Measurements from ENCODE around the gene ALKBH8. TPM values are rescaled to one million over a fixed set of nuclear protein-coding genes. Genes with fewer than 3 reads are reported as not detected.
"Not testable (repeated sequence)": the region's sequence is repeated elsewhere in the genome, so short reads cannot be mapped to it uniquely, and the experiment has no call there.

ALKBH8 gene
- total and polyA plus RNA-seq, 4 experiments from 2014 or later: 3.5 to 15.2 (median 13.2) TPM

DNA sequence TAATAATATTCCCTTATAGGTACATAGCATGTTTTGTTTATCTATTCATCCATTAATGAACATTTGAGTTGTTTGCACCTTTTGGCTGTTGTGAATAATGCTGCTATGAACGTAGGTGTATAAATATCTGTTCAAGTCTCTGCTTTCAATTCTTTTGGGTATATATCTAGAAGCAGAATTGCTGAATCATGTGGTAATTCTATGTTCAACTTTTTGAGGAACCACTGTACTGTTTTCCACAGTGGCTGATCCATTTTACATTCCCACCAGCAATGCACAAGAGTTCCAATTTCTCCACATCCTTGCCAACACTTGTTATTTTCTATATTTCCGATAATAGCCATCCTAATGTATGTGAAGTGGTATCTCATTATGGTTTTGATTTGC is 56.7 kb downstream of the ALKBH8 start:
- H3K4me3 Mint-ChIP-seq: no peak overlapping the region
- H3K27ac Mint-ChIP-seq: no peak overlapping the region
- peaks cover 6% of the 10 kb centered on the region for H3K36me3 ChIP-seq (ENCODE audit: insufficient read depth, low read length)
- no peak overlapping the region for H3K27ac ChIP-seq (ENCODE audit: low read depth, low read length)
- ChIA-PET CTCF (ENCODE audit: partially characterized antibody) (no interaction called here), POLR2A (ENCODE audit: partially characterized antibody) (no interaction called here)
- intact Hi-C loops (cut with micrococcal nuclease): no loop called here
- no peak overlapping the region for H3K4me3 ChIP-seq (ENCODE audit: low read length in 2 of 2)
- H3K9me3 Mint-ChIP-seq: peaks cover 0 to 10% (median 2%) of the 10 kb centered on the region in 8 donors
- no peaks in the 10 kb centered on the region for H3K4me1 ChIP-seq (ENCODE audit: insufficient read depth, low read length)
- peaks cover 67 to 75% of the 10 kb centered on the region in 2 donors for H3K36me3 Mint-ChIP-seq
- no peaks in the 10 kb centered on the region for H3K9me3 ChIP-seq (ENCODE audit: control insufficient read depth in 1 of 2, low read length in 2 of 2)
- H3K27me3 Mint-ChIP-seq: no peaks in the 10 kb centered on the region
- DNase-seq: no peak
- no peaks in the 10 kb centered on the region for H3K27me3 ChIP-seq (ENCODE audit: insufficient read depth, low read length)
- no peaks in the 10 kb centered on the region for H3K4me1 Mint-ChIP-seq

DNA sequence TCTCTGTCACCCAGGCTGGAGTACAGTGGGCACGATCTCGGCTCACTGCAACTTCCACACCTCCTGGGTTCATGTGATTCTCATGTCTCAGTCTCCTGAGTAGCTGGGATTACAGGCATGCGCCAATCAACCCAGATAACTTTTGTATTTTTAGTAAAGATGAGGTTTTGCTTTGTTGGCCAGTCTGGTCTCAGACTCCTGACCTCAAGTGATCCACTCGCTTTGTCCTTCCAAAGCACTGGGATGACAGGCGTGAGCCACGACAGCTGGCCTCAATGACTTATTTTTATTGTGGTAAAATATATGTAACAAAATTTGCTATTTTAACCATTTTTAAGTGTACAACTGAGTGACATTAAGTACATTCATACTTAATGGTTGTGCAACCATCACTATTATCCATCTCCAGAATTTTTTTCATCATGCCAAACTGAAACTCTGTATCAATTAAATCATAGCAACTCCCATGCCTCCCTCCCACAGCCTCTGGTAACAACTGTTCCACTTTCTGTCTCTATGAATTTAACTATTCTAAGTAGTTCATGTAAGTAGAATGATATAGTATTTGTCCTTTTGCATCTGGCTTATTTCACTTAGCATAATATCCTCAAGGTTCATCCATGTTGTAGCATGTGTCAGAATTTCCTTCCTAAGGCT is 57.2 kb downstream of the ALKBH8 start:
- H3K4me3 ChIP-seq (ENCODE audit: low read length in 2 of 2): no peak overlapping the region
- DNase-seq: no peak
- H3K9me3 Mint-ChIP-seq: peaks cover 0 to 10% (median under 1%) of the 10 kb centered on the region in 8 donors
- H3K27me3 Mint-ChIP-seq: no peaks in the 10 kb centered on the region
- no peak overlapping the region for H3K27ac Mint-ChIP-seq
- H3K27me3 ChIP-seq (ENCODE audit: insufficient read depth, low read length): no peaks in the 10 kb centered on the region
- H3K36me3 Mint-ChIP-seq: peaks cover 69 to 76% of the 10 kb centered on the region in 2 donors
- no peaks in the 10 kb centered on the region for H3K4me1 Mint-ChIP-seq
- no peak overlapping the region for H3K27ac ChIP-seq (ENCODE audit: low read depth, low read length)
- no peaks in the 10 kb centered on the region for H3K9me3 ChIP-seq (ENCODE audit: control insufficient read depth in 1 of 2, low read length in 2 of 2)
- peaks cover 6% of the 10 kb centered on the region for H3K36me3 ChIP-seq (ENCODE audit: insufficient read depth, low read length)
- no peak overlapping the region for H3K4me3 Mint-ChIP-seq
- H3K4me1 ChIP-seq (ENCODE audit: insufficient read depth, low read length): no peaks in the 10 kb centered on the region
- intact Hi-C loops (cut with micrococcal nuclease): no loop called here
- CTCF ChIA-PET (ENCODE audit: partially characterized antibody): interaction anchor here (0.7 kb wide), 1 partner anchor 235 kb away, joined by 3 read pairs; no protein-coding TSS in a partner anchor
- POLR2A ChIA-PET (ENCODE audit: partially characterized antibody): no interaction called here

DNA sequence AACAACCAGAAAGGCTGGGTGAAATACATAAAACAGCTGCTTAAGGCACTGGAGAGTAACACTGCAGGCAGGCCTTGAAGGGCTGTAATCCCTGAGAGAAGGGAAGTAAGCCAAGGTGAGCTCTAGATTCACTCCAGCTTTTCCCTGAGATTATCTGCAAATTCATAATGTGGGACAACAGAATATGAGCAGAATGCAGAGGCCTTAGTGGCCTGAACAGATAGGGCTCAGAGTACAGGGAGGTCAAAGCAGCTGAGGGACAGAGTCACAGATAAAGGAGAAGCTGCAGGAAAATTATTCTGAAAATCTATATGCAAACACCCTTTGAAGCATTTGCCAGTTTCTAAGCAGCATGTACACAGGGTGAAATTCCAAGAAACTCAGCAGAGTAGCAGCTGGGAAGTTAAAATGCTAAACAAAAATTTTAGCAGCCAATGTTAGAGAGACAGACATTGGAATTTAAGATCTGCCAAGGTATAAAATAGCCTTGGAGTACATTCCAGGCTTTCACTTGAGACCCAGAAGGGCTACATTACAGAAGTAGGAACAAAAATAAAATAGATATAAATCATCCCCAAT is 59.8 kb downstream of the ALKBH8 start:
- Mint-ChIP-seq H3K27ac (no peak overlapping the region), H3K4me3 (no peak overlapping the region), H3K4me1 (no peaks in the 10 kb centered on the region), H3K9me3 (peaks cover 0 to 32% (median 16%) of the 10 kb centered on the region in 8 donors), H3K27me3 (no peaks in the 10 kb centered on the region), H3K36me3 (peaks cover 78 to 90% of the 10 kb centered on the region in 2 donors)
- no peak for DNase-seq
- ChIA-PET CTCF (ENCODE audit: partially characterized antibody) (no interaction called here), POLR2A (ENCODE audit: partially characterized antibody) (no interaction called here)
- Histone ChIP-seq H3K4me1 (ENCODE audit: insufficient read depth, low read length) (no peaks in the 10 kb centered on the region), H3K27me3 (ENCODE audit: insufficient read depth, low read length) (no peaks in the 10 kb centered on the region), H3K9me3 (ENCODE audit: control insufficient read depth in 1 of 2, low read length in 2 of 2) (no peaks in the 10 kb centered on the region), H3K36me3 (ENCODE audit: insufficient read depth, low read length) (peaks cover 9% of the 10 kb centered on the region), H3K4me3 (ENCODE audit: low read length in 2 of 2) (no peak overlapping the region), H3K27ac (ENCODE audit: low read depth, low read length) (no peak overlapping the region)
- intact Hi-C loops (cut with micrococcal nuclease): no loop called here

DNA sequence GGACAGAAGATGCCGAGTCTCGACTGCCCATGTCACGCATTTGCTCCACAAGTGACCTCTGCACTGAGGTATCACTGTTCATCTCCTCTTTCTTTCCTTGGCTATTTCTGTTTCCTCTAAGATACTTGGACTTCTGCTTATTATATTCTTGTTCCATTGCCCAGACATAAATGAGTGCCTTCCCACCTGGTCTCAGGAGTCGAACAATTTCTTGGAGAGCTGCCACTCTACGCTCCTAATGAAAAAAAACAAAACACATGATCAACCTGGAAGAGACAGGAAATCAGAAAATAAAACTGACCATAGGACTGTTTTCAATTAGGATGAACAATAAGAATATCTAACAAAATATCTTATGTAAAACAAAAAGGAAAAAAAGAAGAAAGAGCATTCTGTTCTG is 60.6 kb downstream of the ALKBH8 start:
- Histone ChIP-seq H3K36me3 (ENCODE audit: insufficient read depth, low read length) (peaks cover 9% of the 10 kb centered on the region), H3K4me3 (ENCODE audit: low read length in 2 of 2) (no peak overlapping the region), H3K27ac (ENCODE audit: low read depth, low read length) (no peak overlapping the region), H3K27me3 (ENCODE audit: insufficient read depth, low read length) (no peaks in the 10 kb centered on the region), H3K4me1 (ENCODE audit: insufficient read depth, low read length) (no peaks in the 10 kb centered on the region), H3K9me3 (ENCODE audit: control insufficient read depth in 1 of 2, low read length in 2 of 2) (no peaks in the 10 kb centered on the region)
- no peak for DNase-seq
- Mint-ChIP-seq H3K4me1 (no peaks in the 10 kb centered on the region), H3K4me3 (no peak overlapping the region), H3K36me3 (peaks cover 75 to 84% of the 10 kb centered on the region in 2 donors), H3K9me3 (peaks cover 0 to 33% (median 16%) of the 10 kb centered on the region in 8 donors), H3K27ac (no peak overlapping the region), H3K27me3 (no peaks in the 10 kb centered on the region)
- CTCF ChIA-PET (ENCODE audit: partially characterized antibody): no interaction called here
- POLR2A ChIA-PET (ENCODE audit: partially characterized antibody): no interaction called here
- intact Hi-C loops (cut with micrococcal nuclease): no loop called here

DNA sequence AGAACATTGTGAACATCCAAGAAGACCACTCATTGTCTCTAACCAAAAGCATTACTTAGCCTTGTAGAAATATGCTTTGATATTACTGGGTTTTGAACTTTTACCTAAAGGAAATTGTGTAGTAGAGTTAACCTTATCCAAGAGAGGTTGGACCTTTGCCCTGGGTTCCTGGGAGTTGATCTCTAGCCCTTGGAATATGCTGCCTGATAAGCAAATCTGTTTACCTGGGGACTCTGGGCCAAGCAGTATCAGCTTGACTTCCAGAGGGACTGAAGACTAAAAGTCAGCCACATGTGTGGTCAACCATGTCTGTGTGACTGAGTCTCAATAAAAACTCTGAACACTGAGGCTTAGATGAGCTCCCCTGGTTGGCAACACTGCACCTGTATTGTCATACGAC is 63.8 kb downstream of the ALKBH8 start:
- Mint-ChIP-seq H3K27me3 (no peaks in the 10 kb centered on the region), H3K4me1 (no peaks in the 10 kb centered on the region), H3K4me3 (no peak overlapping the region), H3K27ac (no peak overlapping the region), H3K9me3 (peaks cover 0 to 33% (median 16%) of the 10 kb centered on the region in 8 donors), H3K36me3 (peaks cover 56 to 62% of the 10 kb centered on the region in 2 donors)
- ChIA-PET CTCF (ENCODE audit: partially characterized antibody) (no interaction called here), POLR2A (ENCODE audit: partially characterized antibody) (no interaction called here)
- H3K4me3 ChIP-seq (ENCODE audit: low read length in 2 of 2): no peak overlapping the region
- intact Hi-C loops (cut with micrococcal nuclease): no loop called here
- H3K36me3 ChIP-seq (ENCODE audit: insufficient read depth, low read length): peaks cover 9% of the 10 kb centered on the region
- H3K4me1 ChIP-seq (ENCODE audit: insufficient read depth, low read length): no peaks in the 10 kb centered on the region
- no peak overlapping the region for H3K27ac ChIP-seq (ENCODE audit: low read depth, low read length)
- no peaks in the 10 kb centered on the region for H3K9me3 ChIP-seq (ENCODE audit: control insufficient read depth in 1 of 2, low read length in 2 of 2)
- no peaks in the 10 kb centered on the region for H3K27me3 ChIP-seq (ENCODE audit: insufficient read depth, low read length)
- no peak for DNase-seq

DNA sequence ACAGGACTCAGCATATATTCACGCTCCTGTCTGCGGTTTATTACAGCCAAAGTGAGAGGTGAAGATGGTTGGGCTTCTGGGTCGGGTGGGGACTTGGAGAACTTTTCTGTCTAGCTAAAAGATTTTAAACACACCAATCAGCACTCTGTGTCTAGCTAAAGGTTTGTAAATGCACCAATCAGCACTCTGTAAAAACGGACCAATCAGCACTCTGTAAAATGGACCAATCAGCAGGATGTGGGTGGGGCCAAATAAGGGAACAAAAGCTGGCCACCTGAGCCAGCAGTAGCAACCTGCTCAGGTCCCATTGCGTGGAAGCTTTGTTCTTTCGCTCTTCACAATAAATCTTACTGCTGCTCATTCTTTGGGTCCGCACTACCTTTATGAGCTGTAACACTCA is 68.2 kb downstream of the ALKBH8 start:
- H3K4me1 Mint-ChIP-seq; H3K27me3 ChIP-seq (ENCODE audit: insufficient read depth, low read length); H3K27me3 Mint-ChIP-seq; H3K36me3 ChIP-seq (ENCODE audit: insufficient read depth, low read length); H3K4me1 ChIP-seq (ENCODE audit: insufficient read depth, low read length); H3K27ac Mint-ChIP-seq; intact Hi-C loops (cut with micrococcal nuclease); H3K9me3 ChIP-seq (ENCODE audit: control insufficient read depth in 1 of 2, low read length in 2 of 2); H3K27ac ChIP-seq (ENCODE audit: low read depth, low read length); POLR2A ChIA-PET (ENCODE audit: partially characterized antibody); H3K4me3 ChIP-seq (ENCODE audit: low read length in 2 of 2); DNase-seq; CTCF ChIA-PET (ENCODE audit: partially characterized antibody); H3K4me3 Mint-ChIP-seq: not testable (repeated sequence)
- Mint-ChIP-seq H3K9me3 (peaks cover 0 to 16% (median 9%) of the 10 kb centered on the region in 8 donors), H3K36me3 (peaks cover 18% of the 10 kb centered on the region in 2 donors)

DNA sequence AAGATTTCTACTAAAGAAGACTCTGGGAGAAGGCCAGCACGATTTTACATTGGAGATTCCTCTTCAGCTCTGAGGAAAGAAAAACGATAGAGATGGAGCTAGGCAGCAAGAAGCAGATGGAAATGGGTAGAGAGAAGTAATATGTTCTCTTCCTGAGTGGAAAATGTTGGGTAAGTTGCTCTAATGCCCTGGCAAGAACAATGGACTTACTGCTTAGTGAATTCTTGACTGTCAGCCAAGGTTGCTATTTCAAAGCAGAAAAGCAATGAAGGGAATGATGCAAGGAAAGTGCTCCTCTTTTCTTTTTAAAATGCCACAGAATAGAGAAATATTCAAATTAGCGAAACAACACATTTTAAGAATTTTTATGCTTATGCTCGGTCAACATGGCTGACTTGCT is 69.5 kb downstream of the ALKBH8 start:
- Histone ChIP-seq H3K9me3 (ENCODE audit: control insufficient read depth in 1 of 2, low read length in 2 of 2) (no peaks in the 10 kb centered on the region), H3K4me3 (ENCODE audit: low read length in 2 of 2) (no peak overlapping the region), H3K4me1 (ENCODE audit: insufficient read depth, low read length) (no peaks in the 10 kb centered on the region), H3K27me3 (ENCODE audit: insufficient read depth, low read length) (no peaks in the 10 kb centered on the region), H3K36me3 (ENCODE audit: insufficient read depth, low read length) (no peaks in the 10 kb centered on the region), H3K27ac (ENCODE audit: low read depth, low read length) (no peak overlapping the region)
- H3K36me3 Mint-ChIP-seq: peaks cover 5 to 6% of the 10 kb centered on the region in 2 donors
- no peak for DNase-seq
- H3K4me3 Mint-ChIP-seq: no peak overlapping the region
- H3K27ac Mint-ChIP-seq: no peak overlapping the region
- intact Hi-C loops (cut with micrococcal nuclease): no loop called here
- peaks cover 4 to 6% of the 10 kb centered on the region in 2 donors for H3K27me3 Mint-ChIP-seq
- H3K4me1 Mint-ChIP-seq: no peaks in the 10 kb centered on the region
- ChIA-PET POLR2A (ENCODE audit: partially characterized antibody) (no interaction called here), CTCF (ENCODE audit: partially characterized antibody) (no interaction called here)
- peaks cover 0 to 5% (median under 1%) of the 10 kb centered on the region in 8 donors for H3K9me3 Mint-ChIP-seq
